Endothelial cell of umbilical vein (primary cell): Measurements from ENCODE around the gene PTPRK.

Experiments
- EZH2 ChIP-seq: IDR thresholded peaks from 2 replicates; pipeline ENCODE4 v1.6.1; 2012; ENCODE audit warnings: borderline replicate concordance, low read depth, mild to moderate bottlenecking, moderate library complexity, low read length, inconsistent platforms; ENCODE audit not compliant: severe bottlenecking
- TF ChIP-seq, protein P1 (sequence below), 2 donors: IDR thresholded peaks; 1 replicate in 1 of 2; 2 replicates in 1 of 2; pipeline ENCODE4 v1.5.1; 2011; ENCODE audit warnings: low read length in 2 of 2, mild to moderate bottlenecking in 2 of 2, moderate library complexity in 2 of 2, control low read depth in 1 of 2, inconsistent platforms in 1 of 2, low read depth in 1 of 2; ENCODE audit not compliant: insufficient read depth in 1 of 2; ENCODE audit errors: extremely low read depth in 1 of 2

DNA sequence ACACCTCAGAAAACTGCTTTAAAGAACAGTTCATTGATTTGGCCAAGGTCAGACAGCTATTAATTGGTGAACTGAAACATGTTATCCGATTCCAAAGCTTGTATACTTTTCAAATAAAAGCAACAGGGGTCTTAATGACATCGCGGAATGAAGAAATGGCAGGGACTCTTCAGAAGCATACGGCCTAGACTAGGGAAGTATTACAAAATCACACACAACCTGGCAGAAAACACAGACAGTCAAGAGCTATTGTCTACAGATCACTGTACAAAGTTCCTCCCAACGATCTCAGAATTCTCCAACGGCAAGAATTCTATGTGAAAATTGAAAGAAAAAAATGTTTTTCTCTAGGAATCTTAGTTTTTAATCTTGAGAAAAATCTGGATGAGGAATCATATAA, 105.5 kb downstream of the PTPRK start:
- no peak for TF ChIP-seq EZH2
- TF ChIP-seq, protein P1, sequence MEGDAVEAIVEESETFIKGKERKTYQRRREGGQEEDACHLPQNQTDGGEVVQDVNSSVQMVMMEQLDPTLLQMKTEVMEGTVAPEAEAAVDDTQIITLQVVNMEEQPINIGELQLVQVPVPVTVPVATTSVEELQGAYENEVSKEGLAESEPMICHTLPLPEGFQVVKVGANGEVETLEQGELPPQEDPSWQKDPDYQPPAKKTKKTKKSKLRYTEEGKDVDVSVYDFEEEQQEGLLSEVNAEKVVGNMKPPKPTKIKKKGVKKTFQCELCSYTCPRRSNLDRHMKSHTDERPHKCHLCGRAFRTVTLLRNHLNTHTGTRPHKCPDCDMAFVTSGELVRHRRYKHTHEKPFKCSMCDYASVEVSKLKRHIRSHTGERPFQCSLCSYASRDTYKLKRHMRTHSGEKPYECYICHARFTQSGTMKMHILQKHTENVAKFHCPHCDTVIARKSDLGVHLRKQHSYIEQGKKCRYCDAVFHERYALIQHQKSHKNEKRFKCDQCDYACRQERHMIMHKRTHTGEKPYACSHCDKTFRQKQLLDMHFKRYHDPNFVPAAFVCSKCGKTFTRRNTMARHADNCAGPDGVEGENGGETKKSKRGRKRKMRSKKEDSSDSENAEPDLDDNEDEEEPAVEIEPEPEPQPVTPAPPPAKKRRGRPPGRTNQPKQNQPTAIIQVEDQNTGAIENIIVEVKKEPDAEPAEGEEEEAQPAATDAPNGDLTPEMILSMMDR (IDR thresholded peaks at IDR 0.05; ENCODE audit: extremely low read depth in 1 of 2, insufficient read depth in 1 of 2, low read depth in 1 of 2, low read length in 2 of 2) = no peak
